GM12872 (cell line): ENCODE results near the gene COLQ.

Experiments used
- TF ChIP-seq, protein P1 (sequence below): IDR thresholded peaks from 3 replicates; pipeline ENCODE4 v1.5.1; 2011; ENCODE audit warnings: low read depth, mild to moderate bottlenecking, low read length, moderate library complexity; ENCODE audit not compliant: insufficient read depth

COLQ gene

DNA sequence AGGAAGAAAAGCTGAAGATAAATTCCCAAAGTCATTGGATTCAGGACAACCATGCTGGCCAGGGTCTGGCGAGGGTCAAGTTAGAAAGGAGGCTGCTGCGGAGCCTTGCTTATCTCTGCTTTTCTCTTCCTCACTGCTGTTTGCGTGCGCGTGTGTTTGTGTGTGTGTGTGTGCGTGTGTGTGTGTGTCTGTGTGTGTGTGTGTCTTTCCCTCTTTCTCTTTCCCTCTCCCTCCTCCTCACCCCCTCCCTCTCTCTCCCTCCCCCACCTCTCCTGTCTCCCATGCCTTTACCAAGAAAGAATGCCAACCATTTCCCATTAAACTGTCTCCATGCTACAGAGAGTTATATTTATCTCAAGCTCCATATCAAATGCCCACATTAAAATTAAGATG, at the start of gene COLQ:
Gene COLQ (minus strand): TSS at position 134 of the 393 bp plus-strand sequence. CDS start 81 bp downstream, at position 53.
- TF ChIP-seq, protein P1, sequence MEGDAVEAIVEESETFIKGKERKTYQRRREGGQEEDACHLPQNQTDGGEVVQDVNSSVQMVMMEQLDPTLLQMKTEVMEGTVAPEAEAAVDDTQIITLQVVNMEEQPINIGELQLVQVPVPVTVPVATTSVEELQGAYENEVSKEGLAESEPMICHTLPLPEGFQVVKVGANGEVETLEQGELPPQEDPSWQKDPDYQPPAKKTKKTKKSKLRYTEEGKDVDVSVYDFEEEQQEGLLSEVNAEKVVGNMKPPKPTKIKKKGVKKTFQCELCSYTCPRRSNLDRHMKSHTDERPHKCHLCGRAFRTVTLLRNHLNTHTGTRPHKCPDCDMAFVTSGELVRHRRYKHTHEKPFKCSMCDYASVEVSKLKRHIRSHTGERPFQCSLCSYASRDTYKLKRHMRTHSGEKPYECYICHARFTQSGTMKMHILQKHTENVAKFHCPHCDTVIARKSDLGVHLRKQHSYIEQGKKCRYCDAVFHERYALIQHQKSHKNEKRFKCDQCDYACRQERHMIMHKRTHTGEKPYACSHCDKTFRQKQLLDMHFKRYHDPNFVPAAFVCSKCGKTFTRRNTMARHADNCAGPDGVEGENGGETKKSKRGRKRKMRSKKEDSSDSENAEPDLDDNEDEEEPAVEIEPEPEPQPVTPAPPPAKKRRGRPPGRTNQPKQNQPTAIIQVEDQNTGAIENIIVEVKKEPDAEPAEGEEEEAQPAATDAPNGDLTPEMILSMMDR: no peak

GRCh38 chr3:15563190-15563589, 41.7 kb upstream of the COLQ start:
- TF ChIP-seq, protein P1: no peak

DNA sequence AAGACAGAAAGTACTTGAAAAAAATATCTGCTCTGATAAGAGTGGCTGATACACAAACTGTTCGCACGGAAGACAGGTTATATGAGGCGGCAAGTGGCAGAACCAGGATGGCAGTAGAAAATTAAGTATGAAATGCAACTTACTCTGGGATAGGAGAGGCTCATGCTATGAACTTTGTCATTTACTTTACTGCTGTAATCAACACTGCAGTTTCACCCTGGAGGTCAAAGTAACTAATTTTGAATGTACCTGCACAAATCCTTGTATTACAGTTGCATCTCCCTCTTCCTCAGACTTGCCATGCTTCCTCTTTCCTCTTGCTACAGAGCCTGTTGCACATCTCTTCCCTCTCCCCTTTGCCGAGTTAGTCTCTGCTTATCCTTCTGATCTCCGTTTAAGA, 41.1 kb upstream of the COLQ start:
- TF ChIP-seq, protein P1: no peak

DNA sequence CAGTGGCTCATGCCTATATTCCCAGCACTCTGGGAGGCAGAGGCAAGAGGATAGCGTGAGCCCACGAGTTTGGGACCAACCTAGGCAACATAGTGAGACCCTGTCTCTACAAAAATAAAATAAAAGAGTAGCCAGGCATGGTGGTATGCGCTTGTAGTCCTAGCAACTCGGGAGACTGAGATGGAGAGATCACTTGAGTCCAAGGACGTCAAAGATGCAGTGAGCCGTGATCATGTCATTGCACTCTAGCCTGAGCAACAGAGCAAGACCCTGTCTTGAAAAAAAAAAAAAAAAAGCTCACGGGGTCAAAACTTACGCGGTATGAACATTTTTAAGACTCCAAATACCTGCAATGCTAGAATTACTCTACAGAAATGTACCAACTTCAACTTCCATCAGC, 37.1 kb upstream of the COLQ start:
- TF ChIP-seq, protein P1: no peak

GRCh38 chr3:15557511-15557946, 36.0 kb upstream of the COLQ start:
- TF ChIP-seq, protein P1: peak; percentile 49; the same call in 2 of the 3 replicates

GRCh38 chr3:15556512-15556911, 35.0 kb upstream of the COLQ start:
- TF ChIP-seq, protein P1: no peak

DNA sequence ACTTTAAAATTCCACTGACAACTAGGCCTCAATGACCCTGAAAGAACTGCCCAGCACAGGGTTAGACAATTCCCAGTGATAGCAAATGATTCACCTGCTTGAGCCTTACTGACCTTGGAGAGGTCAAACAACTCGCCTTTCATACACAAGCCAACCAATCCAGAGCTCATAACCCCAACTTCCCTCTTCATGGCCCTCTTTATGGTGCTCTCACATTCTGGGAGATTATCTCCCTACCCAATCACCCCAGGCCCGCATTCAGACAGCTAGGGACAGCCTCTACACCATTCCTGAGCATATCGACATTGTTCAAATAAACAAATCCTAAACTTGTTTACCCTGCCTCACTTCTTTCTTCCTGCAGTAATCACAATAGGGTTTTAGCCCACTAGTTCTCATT, 32.2 kb upstream of the COLQ start:
- TF ChIP-seq, protein P1: no peak
